GM21737 (cell line): ENCODE measurements around the gene PARS2.

Experiments
- ATAC-seq: cut with Tn5 transposase; IDR thresholded peaks from one replicate; pipeline ENCODE4 v1.9.1; 2021; ENCODE audit warnings: mild to moderate bottlenecking, moderate library complexity; ENCODE audit not compliant: unreplicated experiment

PARS2 gene

DNA sequence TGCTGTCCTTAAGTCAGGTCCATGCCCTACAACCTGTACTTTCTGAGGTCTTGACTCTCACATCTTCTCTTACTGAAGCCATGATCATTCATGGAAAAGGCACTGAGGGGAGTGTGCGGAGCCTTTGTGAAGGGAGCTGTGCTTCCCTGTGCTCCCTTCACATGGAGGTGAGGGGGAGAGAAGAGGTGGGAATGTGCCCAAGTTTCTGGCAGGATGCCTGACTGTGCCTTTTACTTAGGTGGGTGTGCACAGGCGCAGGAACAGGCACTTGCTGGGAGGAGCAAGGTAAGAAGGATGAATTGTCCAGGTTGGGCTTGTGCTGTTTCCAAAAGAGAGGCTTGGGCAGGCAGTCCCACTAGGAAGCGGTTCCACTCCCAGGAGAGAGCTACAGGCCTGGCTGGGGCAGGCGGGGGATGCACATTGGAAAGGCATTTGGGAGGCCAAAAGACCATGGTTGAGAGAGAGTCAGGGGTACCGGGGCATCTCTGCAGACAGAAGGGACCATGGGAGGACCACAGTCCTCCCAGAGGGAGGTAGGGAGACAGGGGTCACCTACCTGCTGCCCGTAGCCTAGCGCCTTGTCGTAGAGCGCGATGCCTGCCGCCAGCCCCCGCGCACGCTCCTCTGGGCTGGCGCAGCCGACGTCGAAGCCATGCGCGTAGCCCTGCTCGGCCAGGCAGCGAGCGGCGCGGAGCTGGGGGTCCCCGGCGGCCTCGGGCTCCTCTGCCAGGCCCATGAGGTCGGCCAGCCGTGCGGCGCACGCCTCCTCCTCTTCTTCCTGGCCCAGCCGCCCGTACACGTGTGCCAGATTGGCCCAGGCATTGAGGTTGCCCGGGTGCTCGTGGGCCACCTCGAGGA is 35.9 kb upstream of the PARS2 start:
- ATAC-seq = no peak

- ATAC-seq = no peak
Observed at GRCh38 chr1:54798769-54799641, 34.7 kb upstream of the PARS2 start.

- no peak for ATAC-seq
Observed at GRCh38 chr1:54798206-54798605, 33.9 kb upstream of the PARS2 start.

DNA sequence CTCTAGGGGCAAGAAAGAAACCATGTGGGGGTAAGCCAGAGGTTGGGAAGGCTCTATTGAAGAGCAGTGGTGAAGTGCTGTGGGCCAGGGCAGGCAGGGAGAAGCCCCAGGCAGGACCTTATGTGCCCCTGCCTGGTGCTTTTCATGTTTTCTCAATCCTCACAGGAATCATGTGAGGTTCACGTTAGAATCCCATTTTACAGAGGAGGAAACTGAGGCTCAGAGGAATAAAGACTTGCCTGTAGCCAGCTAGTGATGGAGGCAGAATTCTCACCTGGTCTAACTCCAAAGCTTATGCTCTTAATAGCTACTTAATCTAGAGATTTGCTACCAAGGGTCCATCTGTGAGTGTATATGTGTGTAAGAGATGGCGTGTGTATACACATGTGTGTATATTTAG is 32.6 kb upstream of the PARS2 start:
- ATAC-seq = no peak

- ATAC-seq = no peak
Observed at GRCh38 chr1:54795841-54796468, 31.6 kb upstream of the PARS2 start.

- ATAC-seq = no peak
Observed at GRCh38 chr1:54795356-54795665, 31.0 kb upstream of the PARS2 start.

GRCh38 chr1:54794451-54795355 is 30.4 kb upstream of the PARS2 start:
- no peak for ATAC-seq

- no peak for ATAC-seq
Observed at GRCh38 chr1:54792686-54793282, 28.5 kb upstream of the PARS2 start.

- ATAC-seq = no peak
Observed at GRCh38 chr1:54791880-54792522, 27.7 kb upstream of the PARS2 start.

DNA sequence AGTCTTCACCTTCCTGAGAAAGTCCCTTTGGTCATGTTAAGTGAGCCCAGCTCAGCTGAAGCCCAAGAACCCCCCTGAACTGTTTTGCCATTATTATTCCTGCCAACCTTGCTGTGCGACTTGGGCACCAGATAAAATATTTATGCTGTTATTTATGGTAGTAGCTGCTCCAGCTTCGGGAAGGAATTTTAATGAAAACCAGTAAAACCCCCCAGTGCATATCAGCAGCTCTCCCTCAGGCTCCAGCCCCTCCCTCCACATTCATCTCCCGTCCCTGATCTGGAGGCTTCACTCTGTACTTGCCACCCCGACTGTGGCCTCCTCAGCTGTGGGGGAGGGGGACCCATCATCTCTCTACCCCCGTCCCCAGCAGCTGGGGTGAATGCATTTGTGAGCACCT is 24.1 kb upstream of the PARS2 start:
- ATAC-seq = no peak

DNA sequence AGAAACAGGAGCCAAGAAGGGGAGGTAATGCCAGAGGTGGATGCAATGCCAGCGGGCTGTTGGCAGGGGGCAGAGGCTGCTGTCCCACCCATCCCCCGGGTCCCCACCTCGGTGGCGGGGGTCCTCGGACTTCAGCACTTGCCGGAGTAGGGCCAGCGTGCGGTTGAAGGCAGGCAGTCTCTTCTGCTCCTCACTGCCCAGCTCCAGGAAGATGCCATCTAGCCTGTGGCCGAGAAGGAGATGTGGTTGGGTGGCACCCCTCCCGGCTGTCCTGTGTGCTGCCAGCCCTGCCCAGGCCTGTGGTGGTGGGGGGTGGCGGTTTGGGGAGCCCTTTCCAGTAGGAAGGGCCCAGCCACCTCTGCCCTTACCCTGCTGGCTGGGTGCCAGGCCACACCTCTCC is 23.3 kb upstream of the PARS2 start:
- no peak for ATAC-seq

GRCh38 chr1:54786778-54787177 is 22.5 kb upstream of the PARS2 start:
- no peak for ATAC-seq

GRCh38 chr1:54784066-54784465 is 19.7 kb upstream of the PARS2 start:
- ATAC-seq = no peak

- ATAC-seq = no peak
Observed at GRCh38 chr1:54782588-54782987, 18.3 kb upstream of the PARS2 start.

- no peak for ATAC-seq
Observed at GRCh38 chr1:54782156-54782555, 17.8 kb upstream of the PARS2 start.

DNA sequence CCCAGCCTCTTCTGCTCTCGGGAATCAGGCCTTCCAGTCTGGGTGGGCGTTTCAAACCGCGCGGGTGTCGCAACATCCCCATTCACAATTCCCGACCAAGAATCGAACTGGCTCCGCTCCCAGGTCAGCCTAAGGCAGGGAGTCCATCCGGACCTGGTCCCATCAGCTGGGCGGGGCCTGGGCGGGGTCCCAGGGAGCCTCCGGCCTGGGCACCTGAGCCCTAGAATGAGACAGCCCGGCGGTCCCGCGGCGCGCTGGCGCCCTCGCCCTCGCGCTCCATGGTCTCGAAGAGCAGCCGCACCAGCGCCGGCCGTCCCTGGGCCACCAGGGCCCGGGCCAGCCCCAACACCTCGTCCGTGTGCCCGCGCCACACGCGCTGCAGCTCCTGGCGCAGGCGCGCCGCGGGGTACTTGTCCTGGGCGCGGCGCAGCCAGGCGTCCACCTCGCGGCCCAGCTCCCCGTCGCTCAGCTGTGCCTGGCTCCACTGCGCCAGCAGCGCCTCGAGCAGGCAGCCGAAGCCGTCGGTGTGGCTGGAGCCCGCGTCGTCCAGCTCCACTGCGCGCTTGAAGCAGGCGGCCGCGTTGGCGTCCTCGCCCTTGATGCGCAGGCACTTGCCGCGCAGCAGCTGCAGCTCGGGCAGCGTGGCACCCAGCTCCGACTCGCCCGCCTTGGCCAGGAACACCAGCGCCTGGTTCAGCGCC is 16.9 kb upstream of the PARS2 start:
- ATAC-seq = no peak

DNA sequence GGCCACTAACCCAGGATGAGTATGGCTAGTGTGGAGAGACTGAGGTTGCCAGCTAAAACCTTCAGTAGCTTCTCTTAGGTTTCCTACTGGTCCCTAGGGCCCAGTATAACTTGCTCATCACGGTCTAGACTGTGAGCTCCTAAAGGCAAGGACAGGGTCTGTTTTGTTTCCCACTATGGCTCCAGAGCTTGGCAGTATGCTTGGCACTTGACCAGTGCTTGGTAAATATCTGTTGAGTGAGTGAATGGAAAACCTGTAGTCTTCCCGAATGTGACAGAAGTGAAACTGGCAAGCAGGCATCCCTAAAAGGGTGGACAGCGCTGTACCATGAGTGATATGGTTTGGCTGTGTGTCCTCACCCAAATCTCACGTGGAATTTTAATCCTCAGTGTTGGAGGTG is 13.1 kb upstream of the PARS2 start:
- no peak for ATAC-seq

DNA sequence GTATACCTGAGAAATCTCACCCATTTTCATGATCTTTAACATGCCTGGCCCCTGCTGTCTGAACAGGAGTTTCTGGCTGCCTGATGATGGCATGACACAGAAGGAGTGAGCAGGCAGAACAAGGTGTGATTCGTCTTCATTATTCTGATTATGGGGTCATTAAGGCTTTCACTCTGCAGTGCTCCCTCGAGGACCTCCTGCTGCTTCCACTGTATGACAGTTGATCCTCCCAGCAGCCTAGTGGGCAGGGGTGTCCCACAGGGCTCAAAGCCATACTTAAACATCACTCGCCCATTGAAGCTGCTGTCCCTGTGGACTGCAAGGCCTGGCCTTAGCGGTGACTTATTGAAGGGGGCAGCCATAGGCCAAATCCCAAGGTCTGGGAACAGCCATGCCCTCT is 12.7 kb upstream of the PARS2 start:
- no peak for ATAC-seq
